Parathyroid adenoma (tissue), 2 donors: Measurements from ENCODE around the gene PRDM15.

ENCODE experiments used
- H2AFZ ChIP-seq: fragments of 300-600 bp; sonication (generic); one replicate; pipeline ENCODE4 v1.7.0; 2017; ENCODE audit warnings: antibody characterized with exemption, mild to moderate bottlenecking
- H3K27ac ChIP-seq: fragments of 300-600 bp; sonication (generic); one replicate; pipeline ENCODE4 v1.7.0; 2017
- H3K27me3 ChIP-seq: fragments of 300-600 bp; sonication (generic); one replicate; pipeline ENCODE4 v1.7.0; 2017; ENCODE audit warnings: low read length; ENCODE audit not compliant: control insufficient read depth, insufficient read depth
- H3K36me3 ChIP-seq: fragments of 300-600 bp; sonication (generic); one replicate; pipeline ENCODE4 v1.7.0; 2017; ENCODE audit warnings: low read length; ENCODE audit not compliant: control insufficient read depth, insufficient read depth
- H3K4me1 ChIP-seq: fragments of 300-600 bp; sonication (generic); one replicate; pipeline ENCODE4 v1.7.0; 2017; ENCODE audit warnings: control low read depth
- H3K4me2 ChIP-seq: fragments of 300-600 bp; sonication (generic); one replicate; pipeline ENCODE4 v1.7.0; 2017; ENCODE audit warnings: low read length
- H3K4me3 ChIP-seq: fragments of 300-600 bp; sonication (generic); one replicate; pipeline ENCODE4 v1.7.0; 2017; ENCODE audit warnings: low read depth, low read length
- H3K79me2 ChIP-seq: fragments of 300-600 bp; sonication (generic); one replicate; pipeline ENCODE4 v1.7.0; 2017; ENCODE audit warnings: control low read depth
- H3K9ac ChIP-seq: fragments of 300-600 bp; sonication (generic); one replicate; pipeline ENCODE4 v1.7.0; 2017; ENCODE audit warnings: mild to moderate bottlenecking
- H3K9me3 ChIP-seq: fragments of 300-600 bp; sonication (generic); one replicate; pipeline ENCODE4 v1.7.0; 2017; ENCODE audit warnings: low read length; ENCODE audit not compliant: control insufficient read depth
- TF ChIP-seq, protein P1 (sequence below): fragments of 300-600 bp; sonication (generic); IDR thresholded peaks from one replicate; pipeline ENCODE4 v1.7.0; 2017; ENCODE audit warnings: antibody characterized with exemption, mild to moderate bottlenecking
- donor health status: primary hyperparathyroidism.

PRDM15 gene

DNA sequence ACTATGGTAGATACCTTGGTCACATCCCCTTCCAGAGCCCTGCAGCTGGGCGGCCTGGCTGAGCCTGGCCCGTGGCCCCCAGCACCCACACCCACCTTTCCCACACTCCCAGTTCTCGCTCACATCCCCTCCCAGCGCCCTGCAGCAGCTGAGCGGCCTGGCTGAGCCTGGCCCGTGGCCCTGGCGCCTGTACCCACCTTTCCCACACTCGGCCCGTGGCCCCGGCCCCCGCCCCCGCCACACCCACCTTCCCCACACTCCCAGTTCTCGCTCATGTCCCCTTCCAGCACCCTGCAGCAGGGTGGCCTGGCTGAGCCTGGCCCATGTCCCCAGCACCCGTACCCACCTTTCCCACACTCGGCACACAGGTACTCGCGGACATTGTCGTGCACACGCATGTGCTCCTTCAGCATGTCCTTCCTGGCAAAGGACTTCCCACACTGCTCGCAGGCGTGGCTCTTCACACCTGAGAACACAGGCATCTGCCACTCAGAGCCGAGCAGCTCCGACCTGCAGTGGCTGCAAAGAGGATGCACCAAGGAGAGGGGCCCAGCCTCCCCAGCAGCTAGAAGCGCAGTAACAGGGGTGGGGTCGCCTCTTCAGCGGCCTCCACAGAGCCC, 59.8 kb downstream of the PRDM15 start:
- Histone ChIP-seq H3K27me3 (no peaks in the 10 kb centered on the region), H3K4me1 (no peaks in the 10 kb centered on the region), H3K9me3 (no peaks in the 10 kb centered on the region), H2AFZ (no peak overlapping the region), H3K27ac (no peak overlapping the region), H3K9ac (no peak overlapping the region), H3K36me3 (no peaks in the 10 kb centered on the region), H3K4me2 (no peak overlapping the region), H3K4me3 (no peak overlapping the region), H3K79me2 (no peaks in the 10 kb centered on the region)
- TF ChIP-seq, protein P1, sequence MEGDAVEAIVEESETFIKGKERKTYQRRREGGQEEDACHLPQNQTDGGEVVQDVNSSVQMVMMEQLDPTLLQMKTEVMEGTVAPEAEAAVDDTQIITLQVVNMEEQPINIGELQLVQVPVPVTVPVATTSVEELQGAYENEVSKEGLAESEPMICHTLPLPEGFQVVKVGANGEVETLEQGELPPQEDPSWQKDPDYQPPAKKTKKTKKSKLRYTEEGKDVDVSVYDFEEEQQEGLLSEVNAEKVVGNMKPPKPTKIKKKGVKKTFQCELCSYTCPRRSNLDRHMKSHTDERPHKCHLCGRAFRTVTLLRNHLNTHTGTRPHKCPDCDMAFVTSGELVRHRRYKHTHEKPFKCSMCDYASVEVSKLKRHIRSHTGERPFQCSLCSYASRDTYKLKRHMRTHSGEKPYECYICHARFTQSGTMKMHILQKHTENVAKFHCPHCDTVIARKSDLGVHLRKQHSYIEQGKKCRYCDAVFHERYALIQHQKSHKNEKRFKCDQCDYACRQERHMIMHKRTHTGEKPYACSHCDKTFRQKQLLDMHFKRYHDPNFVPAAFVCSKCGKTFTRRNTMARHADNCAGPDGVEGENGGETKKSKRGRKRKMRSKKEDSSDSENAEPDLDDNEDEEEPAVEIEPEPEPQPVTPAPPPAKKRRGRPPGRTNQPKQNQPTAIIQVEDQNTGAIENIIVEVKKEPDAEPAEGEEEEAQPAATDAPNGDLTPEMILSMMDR: no peak

- no peak overlapping the region for H2AFZ ChIP-seq
- H3K9ac ChIP-seq: no peak overlapping the region
- no peaks in the 10 kb centered on the region for H3K36me3 ChIP-seq
- no peak overlapping the region for H3K4me2 ChIP-seq
- H3K4me1 ChIP-seq: no peaks in the 10 kb centered on the region
- no peaks in the 10 kb centered on the region for H3K27me3 ChIP-seq
- TF ChIP-seq, protein P1: no peak
- no peak overlapping the region for H3K27ac ChIP-seq
- no peak overlapping the region for H3K4me3 ChIP-seq
- no peaks in the 10 kb centered on the region for H3K79me2 ChIP-seq
- no peaks in the 10 kb centered on the region for H3K9me3 ChIP-seq
Measured at GRCh38 chr21:41817877-41818855, 61.0 kb downstream of the PRDM15 start.

- Histone ChIP-seq H3K27me3 (no peaks in the 10 kb centered on the region), H3K4me1 (no peaks in the 10 kb centered on the region), H3K9me3 (no peaks in the 10 kb centered on the region), H2AFZ (no peak overlapping the region), H3K36me3 (no peaks in the 10 kb centered on the region), H3K4me3 (no peak overlapping the region), H3K4me2 (no peak overlapping the region), H3K9ac (no peak overlapping the region), H3K79me2 (no peaks in the 10 kb centered on the region), H3K27ac (no peak overlapping the region)
- TF ChIP-seq, protein P1: peak; percentile 61
Measured at GRCh38 chr21:41817228-41817627, 61.9 kb downstream of the PRDM15 start.

GRCh38 chr21:41816583-41817165, 62.5 kb downstream of the PRDM15 start:
- Histone ChIP-seq H3K4me3 (no peak overlapping the region), H3K36me3 (no peaks in the 10 kb centered on the region)

More at GRCh38 chr21:41816583-41817165, 62.5 kb downstream of the PRDM15 start:
- Histone ChIP-seq H3K4me2 (no peak overlapping the region), H3K79me2 (no peaks in the 10 kb centered on the region), H3K27me3 (no peaks in the 10 kb centered on the region), H3K9me3 (no peaks in the 10 kb centered on the region), H3K4me1 (no peaks in the 10 kb centered on the region), H2AFZ (no peak overlapping the region), H3K9ac (no peak overlapping the region), H3K27ac (no peak overlapping the region)
- TF ChIP-seq, protein P1: peak; percentile 54
